ENCODE measurements around the gene NADK.

Gene NADK

GRCh38 chr1:1764876-1765470 is 13.3 kb downstream of the NADK start:
- no peak overlapping the region for H3K27ac ChIP-seq (ENCODE audit: low read depth, low read length)
- H3K27me3 ChIP-seq (ENCODE audit: control insufficient read depth, low read length): no peaks in the 10 kb centered on the region
- peaks cover 92% of the 10 kb centered on the region for H3K36me3 ChIP-seq (ENCODE audit: control insufficient read depth, low read length)
- peaks cover 100% of the 10 kb centered on the region for H3K79me2 ChIP-seq (ENCODE audit: control insufficient read depth, low read length)
- TF ChIP-seq CTCF (IDR thresholded peaks at IDR 0.05; ENCODE audit: low read depth, low read length, poor library complexity, severe bottlenecking) (no peak), EZH2phosphoT487 (IDR thresholded peaks at IDR 0.05; ENCODE audit: borderline replicate concordance, low read length) (no peak)
- no peak overlapping the region for H3K4me3 ChIP-seq (ENCODE audit: low read length)
- no peaks in the 10 kb centered on the region for H3F3A ChIP-seq (ENCODE audit: control insufficient read depth, insufficient read depth)
- H3K9me3 ChIP-seq (ENCODE audit: control insufficient read depth, insufficient read depth, low read length): no peaks in the 10 kb centered on the region
- no peak overlapping the region for H3K4me2 ChIP-seq (ENCODE audit: low read length)
- H4K20me1 ChIP-seq (ENCODE audit: control insufficient read depth, insufficient read depth, low read depth, low read length): peaks cover 20% of the 10 kb centered on the region
- no peaks in the 10 kb centered on the region for H3K4me1 ChIP-seq (ENCODE audit: control insufficient read depth, low read length)
- no peaks in the 10 kb centered on the region for H3K9me2 ChIP-seq (replicated peaks; ENCODE audit: control insufficient read depth, low read length)

- no peaks in the 10 kb centered on the region for H3K9me2 ChIP-seq (replicated peaks; ENCODE audit: control insufficient read depth, low read length)
- H3K79me2 ChIP-seq (ENCODE audit: control insufficient read depth, low read length): peaks cover 100% of the 10 kb centered on the region
- peaks cover 92% of the 10 kb centered on the region for H3K36me3 ChIP-seq (ENCODE audit: control insufficient read depth, low read length)
- H4K20me1 ChIP-seq (ENCODE audit: control insufficient read depth, insufficient read depth, low read depth, low read length): peaks cover 18% of the 10 kb centered on the region
- TF ChIP-seq CTCF (IDR thresholded peaks at IDR 0.05; ENCODE audit: low read depth, low read length, poor library complexity, severe bottlenecking): no peak
- TF ChIP-seq EZH2phosphoT487 (IDR thresholded peaks at IDR 0.05; ENCODE audit: borderline replicate concordance, low read length): no peak
- no peaks in the 10 kb centered on the region for H3K27me3 ChIP-seq (ENCODE audit: control insufficient read depth, low read length)
- no peak overlapping the region for H3K4me2 ChIP-seq (ENCODE audit: low read length)
- H3K27ac ChIP-seq (ENCODE audit: low read depth, low read length): no peak overlapping the region
- H3K9me3 ChIP-seq (ENCODE audit: control insufficient read depth, insufficient read depth, low read length): no peaks in the 10 kb centered on the region
- no peaks in the 10 kb centered on the region for H3K4me1 ChIP-seq (ENCODE audit: control insufficient read depth, low read length)
- H3K4me3 ChIP-seq (ENCODE audit: low read length): no peak overlapping the region
- H3F3A ChIP-seq (ENCODE audit: control insufficient read depth, insufficient read depth): no peaks in the 10 kb centered on the region
Observed at GRCh38 chr1:1763657-1764621, 14.3 kb downstream of the NADK start.

GRCh38 chr1:1761504-1762376 is 16.5 kb downstream of the NADK start:
- no peak overlapping the region for H3K27ac ChIP-seq (ENCODE audit: low read depth, low read length)
- no peak overlapping the region for H3K4me2 ChIP-seq (ENCODE audit: low read length)
- no peaks in the 10 kb centered on the region for H3K27me3 ChIP-seq (ENCODE audit: control insufficient read depth, low read length)
- peaks cover 93% of the 10 kb centered on the region for H3K79me2 ChIP-seq (ENCODE audit: control insufficient read depth, low read length)
- no peaks in the 10 kb centered on the region for H3K4me1 ChIP-seq (ENCODE audit: control insufficient read depth, low read length)
- TF ChIP-seq CTCF (IDR thresholded peaks at IDR 0.05; ENCODE audit: low read depth, low read length, poor library complexity, severe bottlenecking) (no peak), EZH2phosphoT487 (IDR thresholded peaks at IDR 0.05; ENCODE audit: borderline replicate concordance, low read length) (no peak)
- H3K9me3 ChIP-seq (ENCODE audit: control insufficient read depth, insufficient read depth, low read length): no peaks in the 10 kb centered on the region
- peaks cover 90% of the 10 kb centered on the region for H3K36me3 ChIP-seq (ENCODE audit: control insufficient read depth, low read length)
- peaks cover 21% of the 10 kb centered on the region; the same call in 1 of the 2 replicates for H4K20me1 ChIP-seq (ENCODE audit: control insufficient read depth, insufficient read depth, low read depth, low read length)
- no peak overlapping the region for H3K4me3 ChIP-seq (ENCODE audit: low read length)
- no peaks in the 10 kb centered on the region for H3K9me2 ChIP-seq (replicated peaks; ENCODE audit: control insufficient read depth, low read length)
- H3F3A ChIP-seq (ENCODE audit: control insufficient read depth, insufficient read depth): no peaks in the 10 kb centered on the region
